GM18505 (cell line): ENCODE measurements around the gene BIRC3.

Experiments
- ATAC-seq: cut with Tn5 transposase; IDR thresholded peaks from one replicate; pipeline ENCODE4 v1.9.1; 2021; ENCODE audit not compliant: unreplicated experiment
- POLR2A ChIP-seq: IDR thresholded peaks from 4 replicates; pipeline ENCODE4 v1.6.1; 2011; ENCODE audit warnings: borderline replicate concordance; ENCODE audit not compliant: insufficient read depth, insufficient read length; ENCODE audit errors: extremely low read depth

Gene BIRC3

GRCh38 chr11:102382384-102382783 lies 65.1 kb downstream of the BIRC3 start:
- ATAC-seq = no peak
- no peak for TF ChIP-seq POLR2A

GRCh38 chr11:102383839-102384238 lies 66.6 kb downstream of the BIRC3 start:
- ATAC-seq = no peak
- TF ChIP-seq POLR2A = no peak

GRCh38 chr11:102384419-102385079 lies 67.3 kb downstream of the BIRC3 start:
- no peak for TF ChIP-seq POLR2A
- no peak for ATAC-seq

GRCh38 chr11:102385085-102386007 lies 68.1 kb downstream of the BIRC3 start:
- TF ChIP-seq POLR2A = no peak
- no peak for ATAC-seq

- no peak for TF ChIP-seq POLR2A
- ATAC-seq = no peak
Observed at GRCh38 chr11:102386136-102386734, 69.0 kb downstream of the BIRC3 start.

GRCh38 chr11:102387043-102387781 lies 69.9 kb downstream of the BIRC3 start:
- no peak for ATAC-seq
- TF ChIP-seq POLR2A = no peak
